ENCODE data around the gene MICAL1. TPM values are rescaled to one million over a fixed set of nuclear protein-coding genes. Genes with fewer than 3 reads are reported as not detected.

MICAL1 gene
- total RNA-seq, 1 experiment from 2014 or later = 21.2 TPM

GRCh38 chr6:109449795-109450673 is 5.5 kb downstream of the MICAL1 start:
- Histone ChIP-seq H3K27me3 (no peaks in the 10 kb centered on the region), H3K9me3 (no peaks in the 10 kb centered on the region), H3K4me3 (no peak overlapping the region), H3K36me3 (peaks cover 3% of the 10 kb centered on the region; the same call in 1 of the 2 replicates)
- no peak for DNase-seq

- H3K9me3 ChIP-seq = no peaks in the 10 kb centered on the region
- H3K27me3 ChIP-seq = no peaks in the 10 kb centered on the region
- no peak for DNase-seq
- no peak overlapping the region for H3K4me3 ChIP-seq
- H3K36me3 ChIP-seq = peaks cover 8% of the 10 kb centered on the region
These were observed 6.3 kb downstream of the MICAL1 start for GRCh38 chr6:109449064-109449794.

GRCh38 chr6:109448615-109449014 is 7.0 kb downstream of the MICAL1 start:
- H3K36me3 ChIP-seq = peaks cover 8% of the 10 kb centered on the region
- no peaks in the 10 kb centered on the region for H3K9me3 ChIP-seq
- DNase-seq = no peak
- no peak overlapping the region for H3K4me3 ChIP-seq
- H3K27me3 ChIP-seq = no peaks in the 10 kb centered on the region

- DNase-seq = no peak
These were observed 7.6 kb downstream of the MICAL1 start for GRCh38 chr6:109447878-109448555.

GRCh38 chr6:109447087-109447486 is 8.5 kb downstream of the MICAL1 start:
- H3K4me3 ChIP-seq = no peak overlapping the region
- H3K27me3 ChIP-seq = no peaks in the 10 kb centered on the region
- H3K36me3 ChIP-seq = peaks cover 8% of the 10 kb centered on the region
- H3K9me3 ChIP-seq = no peaks in the 10 kb centered on the region
- no peak for DNase-seq

More at GRCh38 chr6:109447878-109448555, 7.6 kb downstream of the MICAL1 start:
- Histone ChIP-seq H3K4me3 (no peak overlapping the region), H3K36me3 (peaks cover 8% of the 10 kb centered on the region), H3K9me3 (no peaks in the 10 kb centered on the region), H3K27me3 (no peaks in the 10 kb centered on the region)

GRCh38 chr6:109446541-109446940 is 9.0 kb downstream of the MICAL1 start:
- peaks cover 8% of the 10 kb centered on the region for H3K36me3 ChIP-seq
- H3K9me3 ChIP-seq = no peaks in the 10 kb centered on the region
- no peak for DNase-seq
- no peaks in the 10 kb centered on the region for H3K27me3 ChIP-seq
- H3K4me3 ChIP-seq = no peak overlapping the region

- Histone ChIP-seq H3K36me3 (peaks cover 8% of the 10 kb centered on the region), H3K9me3 (no peaks in the 10 kb centered on the region), H3K27me3 (no peaks in the 10 kb centered on the region), H3K4me3 (no peak overlapping the region)
- no peak for DNase-seq
These were observed 9.5 kb downstream of the MICAL1 start for GRCh38 chr6:109446072-109446471.

- Histone ChIP-seq H3K36me3 (peaks cover 8% of the 10 kb centered on the region), H3K4me3 (no peak overlapping the region), H3K9me3 (no peaks in the 10 kb centered on the region), H3K27me3 (no peaks in the 10 kb centered on the region)
- no peak for DNase-seq
These were observed 10.2 kb downstream of the MICAL1 start for GRCh38 chr6:109445382-109445781.

GRCh38 chr6:109443425-109443950 is 12.1 kb downstream of the MICAL1 start:
- no peak for DNase-seq
- peaks cover 8% of the 10 kb centered on the region for H3K36me3 ChIP-seq

GRCh38 chr6:109442393-109442924 is 13.1 kb downstream of the MICAL1 start:
- Histone ChIP-seq H3K36me3 (peaks cover 8% of the 10 kb centered on the region), H3K27me3 (no peaks in the 10 kb centered on the region), H3K9me3 (no peaks in the 10 kb centered on the region), H3K4me3 (no peak overlapping the region)
- DNase-seq = no peak

More at GRCh38 chr6:109443425-109443950, 12.1 kb downstream of the MICAL1 start:
- Histone ChIP-seq H3K27me3 (no peaks in the 10 kb centered on the region), H3K4me3 (no peak overlapping the region), H3K9me3 (no peaks in the 10 kb centered on the region)

- no peak for DNase-seq
- H3K9me3 ChIP-seq = no peaks in the 10 kb centered on the region
- peak overlapping the region; percentile 92 for H3K4me3 ChIP-seq
These were observed 14.3 kb downstream of the MICAL1 start for GRCh38 chr6:109441069-109441816.

GRCh38 chr6:109440331-109441068 is 15.1 kb downstream of the MICAL1 start, which contains the start of the genes PPIL6 and SMPD2:
Gene PPIL6 (minus strand): TSS chr6:109440628. CDS start chr6:109440590, 38 bp downstream.
Gene SMPD2 (plus strand): TSS chr6:109440724. CDS start chr6:109441122, 398 bp downstream.
- no peaks in the 10 kb centered on the region for H3K9me3 ChIP-seq
- H3K27me3 ChIP-seq = no peaks in the 10 kb centered on the region
- H3K4me3 ChIP-seq = peak within 1 kb of the TSS; percentile 92
- DNase-seq = peak; percentile 86
- H3K36me3 ChIP-seq = peaks cover 8% of the 10 kb centered on the region

More at GRCh38 chr6:109441069-109441816, 14.3 kb downstream of the MICAL1 start:
- Histone ChIP-seq H3K27me3 (no peaks in the 10 kb centered on the region), H3K36me3 (peaks cover 8% of the 10 kb centered on the region)

- H3K9me3 ChIP-seq = no peaks in the 10 kb centered on the region
- H3K36me3 ChIP-seq = no peaks in the 10 kb centered on the region
- no peak for DNase-seq
- no peaks in the 10 kb centered on the region for H3K27me3 ChIP-seq
- H3K4me3 ChIP-seq = no peak overlapping the region
These were observed 19.5 kb downstream of the MICAL1 start for GRCh38 chr6:109436041-109436440.

- Histone ChIP-seq H3K9me3 (no peaks in the 10 kb centered on the region), H3K27me3 (no peaks in the 10 kb centered on the region), H3K4me3 (no peak overlapping the region), H3K36me3 (no peaks in the 10 kb centered on the region)
- no peak for DNase-seq
These were observed 21.1 kb downstream of the MICAL1 start for GRCh38 chr6:109434456-109434855.

- Histone ChIP-seq H3K4me3 (no peak overlapping the region), H3K36me3 (no peaks in the 10 kb centered on the region), H3K27me3 (no peaks in the 10 kb centered on the region), H3K9me3 (no peaks in the 10 kb centered on the region)
- no peak for DNase-seq
These were observed 26.1 kb downstream of the MICAL1 start for GRCh38 chr6:109429496-109429895.
